H1 (cell line): ENCODE measurements around the gene RYR3. TPM values are rescaled to one million over a fixed set of nuclear protein-coding genes. Genes with fewer than 3 reads are reported as not detected.

ENCODE experiments used
- CTCF ChIA-PET: fragments of 300-600 bp; sonication (Branson Sonifier 250); formaldehyde crosslinking; loops from one replicate; lab custom pipeline; 2021; ENCODE audit not compliant: partially characterized antibody; lab: Charles Lee
- POLR2A ChIA-PET: fragments of 300-600 bp; sonication (Branson Sonifier 250); formaldehyde crosslinking; loops from one replicate; lab custom pipeline; 2021; ENCODE audit warnings: inconsistent platforms; ENCODE audit not compliant: partially characterized antibody; lab: Charles Lee
- DNase-seq, 2 experiments: peaks; one replicate each; pipeline versions ENCODE4 v3.0.0 to v3.0.0-alpha.2; 2010 to 2022; ENCODE audit warnings: low spot score in 2 of 2, low read depth in 1 of 2, mixed read lengths in 1 of 2
- FAIRE-seq: peaks from 2 replicates; lab custom pipeline; 2011; peaks lifted over from hg19 to GRCh38; lab: Jason Lieb, UNC
- H2AFZ ChIP-seq: 2 replicates; pipeline ENCODE4 v1.8.1; 2012; ENCODE audit warnings: low read length, inconsistent platforms
- H2AK5ac ChIP-seq: 2 replicates; pipeline ENCODE4 v1.6.1; 2013; ENCODE audit warnings: low read depth, low read length
- H2BK120ac ChIP-seq: replicated peaks from 2 replicates; pipeline ENCODE3; 2013; ENCODE audit warnings: low read depth, low read length, inconsistent platforms
- H2BK12ac ChIP-seq: 2 replicates; pipeline ENCODE4 v1.6.1; 2013; ENCODE audit warnings: low read depth, low read length
- H2BK15ac ChIP-seq: 2 replicates; pipeline ENCODE4 v1.6.1; 2013; ENCODE audit warnings: low read length
- H2BK20ac ChIP-seq: 2 replicates; pipeline ENCODE4 v1.6.1; 2013; ENCODE audit warnings: low read length
- H2BK5ac ChIP-seq: 2 replicates; pipeline ENCODE4 v1.6.1; 2013; ENCODE audit warnings: low read depth, low read length
- H3K14ac ChIP-seq: 2 replicates; pipeline ENCODE4 v1.6.1; 2013; ENCODE audit warnings: inconsistent platforms; ENCODE audit not compliant: insufficient read length
- H3K18ac ChIP-seq: 2 replicates; pipeline ENCODE4 v1.6.1; 2013; ENCODE audit warnings: low read length; ENCODE audit errors: extremely low read depth
- H3K23ac ChIP-seq: 2 replicates; pipeline ENCODE4 v1.6.1; 2013; ENCODE audit warnings: inconsistent platforms; ENCODE audit not compliant: insufficient read length
- H3K23me2 ChIP-seq: 2 replicates; pipeline ENCODE4 v1.6.1; 2013; ENCODE audit warnings: low read depth, low read length
- H3K27ac ChIP-seq: 2 replicates; pipeline ENCODE4 v1.6.1; 2011; ENCODE audit warnings: low read depth, low read length, inconsistent platforms
- H3K27me3 ChIP-seq, 4 experiments: replicated peaks in 1 of 4; 1 replicate in 1 of 4; 2 replicates in 3 of 4; pipeline versions ENCODE4 v1.6.1 to v1.8.1; 2011 to 2013; ENCODE audit warnings: low read length in 3 of 4, mild to moderate bottlenecking in 3 of 4, inconsistent platforms in 2 of 4, mixed read lengths in 2 of 4, moderate library complexity in 1 of 4; ENCODE audit not compliant: control insufficient read depth in 3 of 4, insufficient read depth in 3 of 4; ENCODE audit errors: extremely low read depth in 1 of 4
- H3K36me3 ChIP-seq, 4 experiments: 2 replicates each; pipeline versions ENCODE4 v1.6.1 to v1.8.1; 2011 to 2013; ENCODE audit warnings: mild to moderate bottlenecking in 4 of 4, low read length in 3 of 4, moderate library complexity in 2 of 4, control low read depth in 1 of 4, inconsistent platforms in 1 of 4; ENCODE audit not compliant: insufficient read depth in 4 of 4, control insufficient read depth in 2 of 4
- H3K4ac ChIP-seq: replicated peaks from 2 replicates; pipeline ENCODE3; 2013; ENCODE audit warnings: low read length, low read depth, mixed read lengths, inconsistent platforms; ENCODE audit not compliant: insufficient read length
- H3K4me1 ChIP-seq, 4 experiments: replicated peaks in 1 of 4; 1 replicate in 1 of 4; 2 replicates in 3 of 4; pipeline versions ENCODE4 v1.6.1 to v1.8.1; 2011 to 2013; ENCODE audit warnings: low read length in 3 of 4, inconsistent platforms in 2 of 4, mixed read lengths in 1 of 4; ENCODE audit not compliant: insufficient read depth in 4 of 4, control insufficient read depth in 3 of 4
- H3K4me2 ChIP-seq, 2 experiments: 2 replicates each; pipeline versions ENCODE4 v1.6.1 to v1.8.1; 2011 to 2013; ENCODE audit warnings: low read depth in 2 of 2, low read length in 2 of 2, control low read depth in 1 of 2, inconsistent platforms in 1 of 2, mild to moderate bottlenecking in 1 of 2; ENCODE audit not compliant: insufficient read depth in 1 of 2
- H3K4me3 ChIP-seq, 4 experiments: fragments of 200-600, 300-600 bp in 1 of 4; sonication (generic), shearing (Covaris generic), sonication (Bioruptor Twin) in 1 of 4; 2 replicates each; pipeline versions ENCODE4 v1.5.1 to v1.8.1; 2011 to 2016; ENCODE audit warnings: low read length in 4 of 4, low read depth in 3 of 4, control low read depth in 2 of 4, inconsistent platforms in 2 of 4, mild to moderate bottlenecking in 2 of 4, mixed read lengths in 1 of 4, moderate library complexity in 1 of 4; ENCODE audit not compliant: insufficient read depth in 2 of 4; ENCODE audit errors: extremely low read depth in 1 of 4
- H3K56ac ChIP-seq: replicated peaks from 2 replicates; pipeline ENCODE3; 2013; ENCODE audit warnings: low read depth, mild to moderate bottlenecking, mixed read lengths, low read length, inconsistent platforms; ENCODE audit not compliant: insufficient read length
- H3K79me1 ChIP-seq: 2 replicates; pipeline ENCODE4 v1.6.1; 2013; ENCODE audit warnings: low read depth, low read length, control low read depth
- H3K79me2 ChIP-seq, 2 experiments: 2 replicates each; pipeline versions ENCODE4 v1.6.1 to v1.8.1; 2012 to 2013; ENCODE audit warnings: low read length in 2 of 2, mild to moderate bottlenecking in 2 of 2, inconsistent platforms in 1 of 2; ENCODE audit not compliant: insufficient read depth in 2 of 2, control insufficient read depth in 1 of 2
- H3K9ac ChIP-seq, 4 experiments: replicated peaks in 1 of 4; 1 replicate in 1 of 4; 2 replicates in 3 of 4; pipeline versions ENCODE4 v1.6.1 to v1.8.1; 2011 to 2013; ENCODE audit warnings: low read depth in 3 of 4, low read length in 3 of 4, control low read depth in 2 of 4, mild to moderate bottlenecking in 2 of 4, moderate library complexity in 2 of 4, inconsistent platforms in 1 of 4; ENCODE audit errors: extremely low read depth in 1 of 4
- H3K9me3 ChIP-seq, 2 experiments: 2 replicates each; pipeline versions ENCODE4 v1.6.1 to v1.8.1; 2012 to 2013; ENCODE audit warnings: mild to moderate bottlenecking in 2 of 2, moderate library complexity in 2 of 2, control low read depth in 1 of 2, inconsistent platforms in 1 of 2, low read depth in 1 of 2, low read length in 1 of 2, mixed read lengths in 1 of 2; ENCODE audit not compliant: insufficient read depth in 2 of 2
- H4K20me1 ChIP-seq, 2 experiments: replicated peaks in 1 of 2; 2 replicates each; pipeline versions ENCODE3 to v1.8.1; 2011 to 2013; ENCODE audit warnings: inconsistent platforms in 2 of 2, low read length in 2 of 2, mild to moderate bottlenecking in 1 of 2; ENCODE audit not compliant: insufficient read depth in 2 of 2, control insufficient read depth in 1 of 2
- H4K5ac ChIP-seq: 2 replicates; pipeline ENCODE4 v1.6.1; 2013; ENCODE audit warnings: low read length, low read depth, mixed read lengths, inconsistent platforms; ENCODE audit not compliant: insufficient read length
- H4K8ac ChIP-seq: 2 replicates; pipeline ENCODE4 v1.8.0; 2013; ENCODE audit warnings: mild to moderate bottlenecking, moderate library complexity, low read length, inconsistent platforms; ENCODE audit not compliant: insufficient read depth; ENCODE audit errors: extremely low read depth
- H4K91ac ChIP-seq: replicated peaks from 2 replicates; pipeline ENCODE3; 2013; ENCODE audit warnings: low read length, mixed read lengths, inconsistent platforms; ENCODE audit not compliant: insufficient read length
- BCL11A ChIP-seq, 2 experiments: IDR thresholded peaks; one replicate each; pipeline ENCODE4 v1.6.1; 2011; ENCODE audit warnings: low read depth in 2 of 2, low read length in 2 of 2, mild to moderate bottlenecking in 2 of 2
- PHF8 ChIP-seq: fragments of 200-600 bp; sonication (generic); conservative IDR thresholded peaks from 2 replicates; pipeline ENCODE4 v1.7.1; 2012; ENCODE audit warnings: low read depth, mild to moderate bottlenecking, inconsistent platforms, low read length, moderate library complexity
- SIN3A ChIP-seq, 2 experiments: IDR thresholded peaks in 1 of 2; conservative IDR thresholded peaks in 1 of 2; 2 replicates each; pipeline ENCODE4 v1.6.1; 2011 to 2012; ENCODE audit warnings: low read length in 2 of 2, improper control_type of control experiment in 1 of 2, low read depth in 1 of 2, mild to moderate bottlenecking in 1 of 2
- TAF7 ChIP-seq: optimal IDR thresholded peaks from 2 replicates; pipeline ENCODE3; 2011; ENCODE audit warnings: low read depth, mild to moderate bottlenecking, inconsistent platforms, low read length, moderate library complexity, borderline replicate concordance
- WGBS, 2 experiments: shearing (Covaris generic) in 1 of 2; methylation state at CpG; one replicate each; pipeline versions ENCODE4 v1.1.6 to v1.1.7; 2013 to 2015; ENCODE audit warnings: low lambda C conversion rate in 2 of 2, mixed read lengths in 2 of 2, inconsistent platforms in 1 of 2, low coverage in 1 of 2, missing lambda C conversion rate in 1 of 2; ENCODE audit not compliant: insufficient replicate concordance in 2 of 2, insufficient coverage in 1 of 2, insufficient read length in 1 of 2; ENCODE audit errors: extremely low coverage in 1 of 2, missing lambda C conversion rate in 1 of 2; 5-methylcytosine and 5-hydroxymethylcytosine counted together
- polyA plus RNA-seq, 7 experiments: library from polyadenylated mRNA; depleted of rRNA in 3 of 7; stranded (reverse) in 5 of 7; unstranded in 2 of 7; fragments of >200 nt in 5 of 7; fragments of 200-250 nt in 2 of 7; gene quantifications; 1 replicate in 5 of 7; 2 replicates in 1 of 7; 4 replicates in 1 of 7; pipeline versions ENCODE4 v1.2.1 to v1.2.3, GENCODE V29; 2011 to 2013; ENCODE audit warnings: missing spikeins in 2 of 7, mixed read lengths in 2 of 7
- total RNA-seq: library from RNA; stranded (reverse); fragmentation: NEBNext Ultra II Directional; extraction: Animal tissue kit (Norgen Biotek cat#: 25700); gene quantifications from 2 replicates; pipeline ENCODE4 v1.2.1, GENCODE V29; 2021

Gene RYR3
- total and polyA plus RNA-seq, 2 of the 8 experiments (the other 6 are each of a cell fraction or from before 2014, with no cell fraction given) = 0.33 to 3.4 TPM

DNA sequence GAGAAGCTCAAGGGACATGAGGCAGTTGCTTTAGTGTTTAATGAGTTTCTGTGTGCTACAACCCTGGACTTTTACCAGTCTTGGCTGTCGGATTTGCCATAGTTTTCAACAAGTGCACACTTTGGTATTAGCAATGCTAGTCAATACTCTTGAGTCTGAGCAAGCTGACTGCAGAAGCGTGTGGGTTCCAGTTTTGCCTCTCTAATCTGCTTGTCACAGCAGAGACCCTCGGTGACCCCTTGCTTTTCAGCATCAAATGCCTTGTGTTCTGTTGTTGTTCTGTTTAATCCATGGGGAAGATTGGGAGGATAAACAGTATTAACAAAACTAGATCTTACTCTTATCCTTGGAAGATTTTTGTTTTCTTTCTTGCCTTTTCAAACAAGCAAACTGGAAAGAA, 463.2 kb downstream of the RYR3 start:
- 80% methylated on average over 3 of the region's 3 CpGs; no CpG with 5 or more reads in 1 of the 2 experiments for WGBS, 2 experiments
- Histone ChIP-seq H3K9me3 (no peaks in the 10 kb centered on the region), H3K4me2 (no peak overlapping the region), H3K36me3 (no peaks in the 10 kb centered on the region), H4K8ac (no peak overlapping the region), H3K79me2 (no peaks in the 10 kb centered on the region), H3K79me1 (no peaks in the 10 kb centered on the region), H4K91ac (no peak overlapping the region), H3K14ac (no peak overlapping the region), H2AK5ac (no peak overlapping the region), H3K4me1 (no peaks in the 10 kb centered on the region), H2BK20ac (no peak overlapping the region), H4K5ac (no peak overlapping the region)
- POLR2A ChIA-PET = no interaction called here
- no peak for TF ChIP-seq PHF8
- no peak for TF ChIP-seq TAF7
- TF ChIP-seq BCL11A (IDR thresholded peaks at IDR 0.05; ENCODE audit: low read depth in 2 of 2, low read length in 2 of 2) = no peak
- TF ChIP-seq SIN3A (conservative IDR thresholded peaks at IDR 0.05 in 1 of 2, IDR thresholded peaks at IDR 0.05 in 1 of 2; ENCODE audit: low read depth in 1 of 2, low read length in 2 of 2) = no peak
- TF ChIP-seq, all 59 proteins: peak for 0
- H3K27me3 ChIP-seq = no peaks in the 10 kb centered on the region
- no peak overlapping the region for H3K4me3 ChIP-seq
- no peak overlapping the region for H3K4ac ChIP-seq
- H2AFZ ChIP-seq = no peak overlapping the region
- CTCF ChIA-PET = interaction anchor here (0.8 to 1.1 kb wide), 4 partner anchors 28 to 73 kb away, joined by 3 to 4 read pairs (median 3); no protein-coding TSS in a partner anchor
- no peak overlapping the region for H2BK5ac ChIP-seq
- no peak overlapping the region for H2BK120ac ChIP-seq
- no peaks in the 10 kb centered on the region for H3K23me2 ChIP-seq
- no peak overlapping the region for H3K9ac ChIP-seq
- H2BK15ac ChIP-seq = no peak overlapping the region
- DNase-seq = no peak
- no peak overlapping the region for H3K27ac ChIP-seq
- no peak overlapping the region for H2BK12ac ChIP-seq
- no peaks in the 10 kb centered on the region for H4K20me1 ChIP-seq
- no peak overlapping the region for H3K23ac ChIP-seq
- H3K56ac ChIP-seq = no peak overlapping the region
- FAIRE-seq = no peak
- no peak overlapping the region for H3K18ac ChIP-seq
